Measurements from ENCODE around the gene SNX24. TPM values are rescaled to one million over a fixed set of nuclear protein-coding genes. Genes with fewer than 3 reads are reported as not detected.

Gene SNX24
- total RNA-seq, 1 donor from 2014 or later = 21.0 TPM

DNA sequence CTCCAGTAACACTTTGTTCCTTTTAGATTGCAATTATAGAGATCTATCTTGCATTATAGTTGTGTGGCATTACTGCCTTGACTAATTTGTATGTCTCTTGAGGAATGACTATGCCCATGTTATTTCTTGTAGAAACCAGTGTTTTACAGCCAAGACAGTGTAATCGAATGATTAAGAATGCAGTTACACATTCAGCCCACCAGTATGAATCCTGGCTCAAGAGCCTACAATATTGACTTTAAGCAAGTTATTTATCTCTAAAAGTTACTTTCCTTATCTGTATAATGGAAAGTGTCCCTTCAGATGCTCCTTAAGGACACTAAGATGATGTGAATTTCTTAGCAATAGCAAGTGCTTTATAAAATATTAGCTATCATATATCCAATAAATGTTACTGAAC, 9.7 kb upstream of the SNX24 start:
- no peak overlapping the region for H2AFZ ChIP-seq (replicated peaks)
- no peaks in the 10 kb centered on the region for H4K20me1 ChIP-seq (ENCODE audit: low read depth)
- Mint-ChIP-seq H3K27ac (no peak overlapping the region), H3K36me3 (peaks cover 4% of the 10 kb centered on the region), H3K27me3 (ENCODE audit: insufficient read depth, low read depth) (no peaks in the 10 kb centered on the region), H3K4me1 (no peaks in the 10 kb centered on the region), H3K9me3 (peaks cover 2% of the 10 kb centered on the region), H3K4me3 (no peak overlapping the region)
- H3K9ac ChIP-seq = no peak overlapping the region
- H3F3A ChIP-seq (ENCODE audit: low read depth) = no peaks in the 10 kb centered on the region
- no peak overlapping the region for H3K4me2 ChIP-seq
- peaks cover 10% of the 10 kb centered on the region for H3K4me1 ChIP-seq
- H3K36me3 ChIP-seq = no peaks in the 10 kb centered on the region
- no peak overlapping the region for H3K4me3 ChIP-seq
- no peak overlapping the region for H3K27ac ChIP-seq
- DNase-seq (ENCODE audit: low spot score) = no peak
- H3K27me3 ChIP-seq = no peaks in the 10 kb centered on the region
- no peaks in the 10 kb centered on the region for H3K79me2 ChIP-seq (ENCODE audit: low read depth)
- TF ChIP-seq EZH2 (IDR thresholded peaks at IDR 0.05) = no peak
- TF ChIP-seq, protein P1, sequence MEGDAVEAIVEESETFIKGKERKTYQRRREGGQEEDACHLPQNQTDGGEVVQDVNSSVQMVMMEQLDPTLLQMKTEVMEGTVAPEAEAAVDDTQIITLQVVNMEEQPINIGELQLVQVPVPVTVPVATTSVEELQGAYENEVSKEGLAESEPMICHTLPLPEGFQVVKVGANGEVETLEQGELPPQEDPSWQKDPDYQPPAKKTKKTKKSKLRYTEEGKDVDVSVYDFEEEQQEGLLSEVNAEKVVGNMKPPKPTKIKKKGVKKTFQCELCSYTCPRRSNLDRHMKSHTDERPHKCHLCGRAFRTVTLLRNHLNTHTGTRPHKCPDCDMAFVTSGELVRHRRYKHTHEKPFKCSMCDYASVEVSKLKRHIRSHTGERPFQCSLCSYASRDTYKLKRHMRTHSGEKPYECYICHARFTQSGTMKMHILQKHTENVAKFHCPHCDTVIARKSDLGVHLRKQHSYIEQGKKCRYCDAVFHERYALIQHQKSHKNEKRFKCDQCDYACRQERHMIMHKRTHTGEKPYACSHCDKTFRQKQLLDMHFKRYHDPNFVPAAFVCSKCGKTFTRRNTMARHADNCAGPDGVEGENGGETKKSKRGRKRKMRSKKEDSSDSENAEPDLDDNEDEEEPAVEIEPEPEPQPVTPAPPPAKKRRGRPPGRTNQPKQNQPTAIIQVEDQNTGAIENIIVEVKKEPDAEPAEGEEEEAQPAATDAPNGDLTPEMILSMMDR (IDR thresholded peaks at IDR 0.05) = no peak
- no peak for TF ChIP-seq EZH2phosphoT487 (IDR thresholded peaks at IDR 0.05)
- H3K9me3 ChIP-seq (ENCODE audit: low read depth) = no peaks in the 10 kb centered on the region

- H3K36me3 ChIP-seq = no peaks in the 10 kb centered on the region
- no peak overlapping the region for H3K27ac ChIP-seq
- no peak overlapping the region for H3K4me3 Mint-ChIP-seq
- no peaks in the 10 kb centered on the region for H3F3A ChIP-seq (ENCODE audit: low read depth)
- no peak overlapping the region for H3K4me2 ChIP-seq
- H3K9me3 ChIP-seq (ENCODE audit: low read depth) = no peaks in the 10 kb centered on the region
- no peak overlapping the region for H3K27ac Mint-ChIP-seq
- no peak for DNase-seq (ENCODE audit: low spot score)
- H2AFZ ChIP-seq (replicated peaks) = no peak overlapping the region
- H3K79me2 ChIP-seq (ENCODE audit: low read depth) = no peaks in the 10 kb centered on the region
- TF ChIP-seq, protein P1 (IDR thresholded peaks at IDR 0.05) = no peak
- TF ChIP-seq EZH2 (IDR thresholded peaks at IDR 0.05) (no peak), EZH2phosphoT487 (IDR thresholded peaks at IDR 0.05) (no peak)
- H3K27me3 ChIP-seq = no peaks in the 10 kb centered on the region
- no peaks in the 10 kb centered on the region for H3K4me1 Mint-ChIP-seq
- peaks cover 2% of the 10 kb centered on the region for H3K9me3 Mint-ChIP-seq
- no peak overlapping the region for H3K9ac ChIP-seq
- H3K36me3 Mint-ChIP-seq = peaks cover 4% of the 10 kb centered on the region
- H3K27me3 Mint-ChIP-seq (ENCODE audit: insufficient read depth, low read depth) = no peaks in the 10 kb centered on the region
- peaks cover 10% of the 10 kb centered on the region for H3K4me1 ChIP-seq
- no peak overlapping the region for H3K4me3 ChIP-seq
- H4K20me1 ChIP-seq (ENCODE audit: low read depth) = no peaks in the 10 kb centered on the region
Measured at GRCh38 chr5:122836947-122837346, 8.5 kb upstream of the SNX24 start.

DNA sequence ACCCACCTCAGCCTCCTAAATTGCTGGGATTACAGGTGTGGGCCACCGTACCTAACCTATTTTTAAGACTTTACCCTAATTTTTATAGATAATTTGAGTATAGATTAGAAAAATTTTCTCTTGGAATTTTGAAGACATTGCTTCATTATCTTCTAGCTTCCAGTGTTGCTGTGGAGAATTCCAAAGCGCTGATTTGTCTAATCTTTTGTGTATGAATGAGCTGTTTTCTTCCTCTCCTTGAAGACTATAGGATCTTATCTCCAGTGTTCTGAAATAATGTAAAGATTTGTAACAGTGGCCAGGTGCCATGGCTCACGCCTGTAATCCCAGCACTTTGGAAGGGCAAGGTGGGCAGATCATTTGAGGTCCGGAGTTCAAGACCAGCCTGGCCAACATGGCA, 5.7 kb upstream of the SNX24 start:
- DNase-seq (ENCODE audit: low spot score) = no peak
- H3K27me3 ChIP-seq = peaks cover 16% of the 10 kb centered on the region
- Mint-ChIP-seq H3K36me3 (peaks cover 7% of the 10 kb centered on the region), H3K27ac (no peak overlapping the region), H3K27me3 (ENCODE audit: insufficient read depth, low read depth) (peaks cover 4% of the 10 kb centered on the region), H3K4me1 (peaks cover 6% of the 10 kb centered on the region), H3K4me3 (no peak overlapping the region), H3K9me3 (peaks cover 5% of the 10 kb centered on the region)
- H4K20me1 ChIP-seq (ENCODE audit: low read depth) = no peaks in the 10 kb centered on the region
- no peak overlapping the region for H2AFZ ChIP-seq (replicated peaks)
- H3K9ac ChIP-seq = no peak overlapping the region
- peaks cover 10% of the 10 kb centered on the region for H3K4me1 ChIP-seq
- no peak overlapping the region for H3K27ac ChIP-seq
- H3F3A ChIP-seq (ENCODE audit: low read depth) = no peaks in the 10 kb centered on the region
- no peaks in the 10 kb centered on the region for H3K79me2 ChIP-seq (ENCODE audit: low read depth)
- no peak overlapping the region for H3K4me3 ChIP-seq
- TF ChIP-seq EZH2phosphoT487 (IDR thresholded peaks at IDR 0.05) = no peak
- TF ChIP-seq, protein P1 (IDR thresholded peaks at IDR 0.05) = no peak
- TF ChIP-seq EZH2 (IDR thresholded peaks at IDR 0.05) = no peak
- no peaks in the 10 kb centered on the region for H3K36me3 ChIP-seq
- H3K9me3 ChIP-seq (ENCODE audit: low read depth) = no peaks in the 10 kb centered on the region
- H3K4me2 ChIP-seq = no peak overlapping the region

All from neural progenitor cell (in vitro differentiated cells).